ENCODE data around the gene LMNB1.

Gene LMNB1

DNA sequence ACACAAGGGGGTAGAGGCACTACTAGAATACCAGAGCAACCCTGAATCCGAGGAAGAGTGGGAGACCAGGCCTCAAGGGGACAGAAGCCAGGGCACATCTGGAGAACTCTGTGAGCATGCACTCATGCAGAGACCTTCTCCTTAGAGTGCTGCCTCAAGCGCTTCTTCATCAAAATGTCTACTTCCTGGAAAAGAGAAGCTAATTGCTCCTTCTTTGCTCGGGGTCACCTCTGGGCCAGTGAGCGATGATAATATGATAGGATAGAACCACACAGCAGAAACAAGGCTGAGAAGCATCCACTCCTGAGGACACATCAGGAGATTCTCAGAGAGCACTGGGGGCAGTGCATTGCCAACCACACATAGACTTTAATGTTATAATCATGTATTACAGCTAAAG lies 23.7 kb upstream of the LMNB1 start:
- TF ChIP-seq TAF1 (IDR thresholded peaks at IDR 0.05; ENCODE audit: borderline replicate concordance, insufficient read depth, low read length) (no peak), FOXP2 (optimal IDR thresholded peaks at IDR 0.05; ENCODE audit: borderline replicate concordance, extremely low read depth, extremely low read length, insufficient read depth) (no peak), POLR2AphosphoS5 (IDR thresholded peaks at IDR 0.05; ENCODE audit: low read depth, low read length) (no peak), SIN3A (IDR thresholded peaks at IDR 0.05; ENCODE audit: borderline replicate concordance, insufficient read depth, low read length) (no peak), REST (IDR thresholded peaks at IDR 0.05; ENCODE audit: insufficient read depth in 1 of 2, low read depth in 2 of 2, low read length in 2 of 2) (no peak)

GRCh38 chr5:126754609-126755008 lies 22.3 kb upstream of the LMNB1 start:
- TF ChIP-seq TAF1 (IDR thresholded peaks at IDR 0.05; ENCODE audit: borderline replicate concordance, insufficient read depth, low read length): no peak
- no peak for TF ChIP-seq POLR2AphosphoS5 (IDR thresholded peaks at IDR 0.05; ENCODE audit: low read depth, low read length)
- no peak for TF ChIP-seq REST (IDR thresholded peaks at IDR 0.05; ENCODE audit: insufficient read depth in 1 of 2, low read depth in 2 of 2, low read length in 2 of 2)
- TF ChIP-seq SIN3A (IDR thresholded peaks at IDR 0.05; ENCODE audit: borderline replicate concordance, insufficient read depth, low read length): no peak
- no peak for TF ChIP-seq FOXP2 (optimal IDR thresholded peaks at IDR 0.05; ENCODE audit: borderline replicate concordance, extremely low read depth, extremely low read length, insufficient read depth)

GRCh38 chr5:126755593-126755992 lies 21.3 kb upstream of the LMNB1 start:
- TF ChIP-seq REST (IDR thresholded peaks at IDR 0.05; ENCODE audit: insufficient read depth in 1 of 2, low read depth in 2 of 2, low read length in 2 of 2): no peak
- TF ChIP-seq FOXP2 (optimal IDR thresholded peaks at IDR 0.05; ENCODE audit: borderline replicate concordance, extremely low read depth, extremely low read length, insufficient read depth): no peak
- TF ChIP-seq TAF1 (IDR thresholded peaks at IDR 0.05; ENCODE audit: borderline replicate concordance, insufficient read depth, low read length): no peak
- no peak for TF ChIP-seq POLR2AphosphoS5 (IDR thresholded peaks at IDR 0.05; ENCODE audit: low read depth, low read length)
- TF ChIP-seq SIN3A (IDR thresholded peaks at IDR 0.05; ENCODE audit: borderline replicate concordance, insufficient read depth, low read length): no peak

DNA sequence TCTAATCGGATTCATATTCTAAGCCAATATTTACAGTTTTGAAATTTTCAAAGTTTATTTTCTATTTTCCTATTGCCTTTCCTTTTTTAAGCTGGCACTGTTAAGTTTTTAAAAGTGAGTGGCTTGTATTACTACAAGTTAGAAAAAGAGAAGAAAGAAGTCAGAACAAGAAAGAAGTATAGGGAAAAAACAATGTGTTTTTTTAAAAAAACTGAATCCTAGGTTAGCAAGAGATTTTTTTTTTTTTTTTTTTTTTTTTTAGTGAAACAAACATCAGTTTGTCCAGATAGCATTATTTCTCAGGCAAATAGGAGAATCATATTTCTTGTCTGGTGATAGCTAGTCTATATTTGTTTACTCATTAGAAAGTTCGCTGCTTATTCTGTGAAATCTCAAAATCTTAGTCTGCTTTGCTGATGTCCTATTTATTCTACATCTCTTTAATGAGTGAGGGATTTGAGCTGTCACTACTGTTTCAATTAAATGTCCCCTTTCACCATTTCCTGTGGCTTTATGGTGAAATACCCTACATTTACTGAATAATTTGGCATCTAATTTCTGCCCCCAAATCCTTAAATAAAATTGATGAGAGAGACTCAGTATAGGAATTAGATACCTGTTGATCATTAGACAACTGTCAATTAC lies 19.1 kb upstream of the LMNB1 start:
- TF ChIP-seq SIN3A (IDR thresholded peaks at IDR 0.05; ENCODE audit: borderline replicate concordance, insufficient read depth, low read length) (no peak), TAF1 (IDR thresholded peaks at IDR 0.05; ENCODE audit: borderline replicate concordance, insufficient read depth, low read length) (no peak), FOXP2 (optimal IDR thresholded peaks at IDR 0.05; ENCODE audit: borderline replicate concordance, extremely low read depth, extremely low read length, insufficient read depth) (no peak), POLR2AphosphoS5 (IDR thresholded peaks at IDR 0.05; ENCODE audit: low read depth, low read length) (no peak), REST (IDR thresholded peaks at IDR 0.05; ENCODE audit: insufficient read depth in 1 of 2, low read depth in 2 of 2, low read length in 2 of 2) (no peak)
